Measurements from ENCODE around the gene IZUMO1R.
"Not testable (repeated sequence)": the region's sequence is repeated elsewhere in the genome, so short reads cannot be mapped to it uniquely, and the experiment has no call there.

Gene IZUMO1R

DNA sequence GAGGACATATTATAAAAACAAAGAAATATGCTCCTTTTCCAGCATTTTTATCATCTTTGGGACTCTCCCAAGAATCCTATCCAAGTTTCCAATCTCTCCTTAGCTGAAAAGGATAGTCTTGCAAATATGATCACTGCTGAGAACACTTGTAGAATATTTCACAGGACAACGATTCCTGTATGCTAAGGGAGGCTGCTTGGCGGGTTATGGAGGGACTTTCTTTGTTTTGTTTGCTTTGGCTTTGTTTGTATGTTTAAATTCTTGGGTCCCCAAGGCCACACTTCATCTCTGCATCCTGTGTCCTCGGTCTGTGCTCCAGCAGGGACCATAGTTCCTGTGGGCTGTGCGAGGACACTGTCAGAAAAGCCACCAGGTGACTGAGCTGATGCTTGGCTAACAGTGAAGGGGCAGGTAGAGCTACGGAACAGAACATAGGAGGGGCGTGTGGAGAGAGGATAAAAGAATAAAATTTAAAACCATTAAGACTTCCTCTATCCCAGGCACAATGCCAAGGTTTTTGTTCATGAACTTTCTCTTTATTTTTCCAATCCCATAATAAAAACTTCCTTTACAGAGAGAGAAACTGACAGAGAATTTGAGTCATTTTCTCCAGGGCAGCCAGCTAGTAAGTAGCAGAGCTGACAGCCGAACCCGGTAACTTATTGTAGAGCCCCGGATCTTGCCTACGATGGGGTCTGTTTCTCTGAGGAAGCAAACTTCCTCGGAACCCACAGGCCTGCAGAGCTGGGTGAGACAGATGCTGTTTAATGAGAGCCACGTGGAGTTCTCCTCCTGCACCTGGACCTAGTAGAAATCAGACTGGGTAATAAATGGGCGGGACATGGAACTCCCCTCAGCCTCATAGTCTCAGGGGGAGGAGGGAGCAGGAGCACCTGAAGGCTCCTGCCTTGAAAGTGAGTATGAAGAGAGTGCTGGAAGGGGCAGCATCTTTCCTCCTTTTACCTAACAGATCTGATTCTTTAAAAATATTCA lies at the start of gene IZUMO1R:
IZUMO1R (plus strand) TSS at position 615 of the 993 bp plus-strand sequence. CDS start 1,057 bp downstream, outside the sequence.
- no peak within 1 kb of the TSS for H3K4me3 ChIP-seq (ENCODE audit: low read depth, low read length)
- TF ChIP-seq, protein P1, sequence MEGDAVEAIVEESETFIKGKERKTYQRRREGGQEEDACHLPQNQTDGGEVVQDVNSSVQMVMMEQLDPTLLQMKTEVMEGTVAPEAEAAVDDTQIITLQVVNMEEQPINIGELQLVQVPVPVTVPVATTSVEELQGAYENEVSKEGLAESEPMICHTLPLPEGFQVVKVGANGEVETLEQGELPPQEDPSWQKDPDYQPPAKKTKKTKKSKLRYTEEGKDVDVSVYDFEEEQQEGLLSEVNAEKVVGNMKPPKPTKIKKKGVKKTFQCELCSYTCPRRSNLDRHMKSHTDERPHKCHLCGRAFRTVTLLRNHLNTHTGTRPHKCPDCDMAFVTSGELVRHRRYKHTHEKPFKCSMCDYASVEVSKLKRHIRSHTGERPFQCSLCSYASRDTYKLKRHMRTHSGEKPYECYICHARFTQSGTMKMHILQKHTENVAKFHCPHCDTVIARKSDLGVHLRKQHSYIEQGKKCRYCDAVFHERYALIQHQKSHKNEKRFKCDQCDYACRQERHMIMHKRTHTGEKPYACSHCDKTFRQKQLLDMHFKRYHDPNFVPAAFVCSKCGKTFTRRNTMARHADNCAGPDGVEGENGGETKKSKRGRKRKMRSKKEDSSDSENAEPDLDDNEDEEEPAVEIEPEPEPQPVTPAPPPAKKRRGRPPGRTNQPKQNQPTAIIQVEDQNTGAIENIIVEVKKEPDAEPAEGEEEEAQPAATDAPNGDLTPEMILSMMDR (IDR thresholded peaks at IDR 0.05; ENCODE audit: borderline replicate concordance, insufficient read depth, low read depth, low read length), result no peak

DNA sequence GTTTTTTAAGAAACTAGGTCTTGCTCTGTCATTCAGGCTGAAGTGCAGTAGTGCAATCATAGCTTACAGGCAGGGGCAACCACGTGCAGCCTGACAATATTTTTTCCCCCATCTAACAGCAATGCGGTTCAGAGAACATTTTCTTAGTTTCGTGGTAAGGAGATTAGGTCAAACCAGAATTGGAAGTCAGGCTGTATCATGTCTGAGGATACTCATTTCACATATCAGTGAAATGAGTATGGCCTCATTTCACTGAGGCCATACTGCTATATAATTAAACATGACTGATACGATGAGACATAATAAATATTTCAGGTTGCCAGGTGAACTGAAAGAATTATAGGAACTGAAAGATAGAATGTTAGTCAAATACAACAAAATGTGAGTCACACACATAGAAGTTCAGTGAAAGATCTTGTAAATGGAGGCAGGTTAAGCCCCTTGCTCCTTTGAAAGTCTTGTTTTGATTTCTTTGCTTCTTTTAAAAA lies 32.5 kb upstream of the IZUMO1R start:
- no peak overlapping the region for H3K4me3 ChIP-seq (ENCODE audit: low read depth, low read length)
- TF ChIP-seq, protein P1 (IDR thresholded peaks at IDR 0.05; ENCODE audit: borderline replicate concordance, insufficient read depth, low read depth, low read length), result no peak

DNA sequence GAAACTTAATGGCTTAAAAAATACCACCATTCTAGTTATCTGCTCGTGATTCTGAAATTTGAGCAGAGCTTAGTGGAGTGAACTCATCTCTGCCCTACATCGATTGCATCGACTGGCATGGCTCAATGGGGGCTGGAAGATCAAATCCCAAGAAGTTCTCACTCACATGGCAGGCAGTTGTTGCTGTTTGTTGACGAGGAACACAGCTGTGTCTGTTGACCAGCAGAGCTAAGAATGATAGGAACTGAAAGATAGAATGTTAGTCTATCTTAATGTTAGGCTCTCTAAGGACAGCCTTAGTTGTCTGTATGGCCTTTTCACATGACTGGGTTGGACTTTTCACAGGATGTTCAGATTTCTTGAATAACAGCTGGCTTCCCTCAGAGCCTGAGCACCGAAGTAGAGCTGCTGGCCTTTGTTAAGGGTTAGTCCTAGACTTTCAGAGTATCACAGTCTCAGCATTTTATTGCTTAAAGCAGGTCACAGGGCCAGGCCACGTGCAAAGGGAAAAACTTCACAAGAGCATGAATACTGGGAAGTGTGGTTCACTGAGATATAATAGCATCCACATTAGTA lies 31.6 kb upstream of the IZUMO1R start:
- TF ChIP-seq, protein P1 (IDR thresholded peaks at IDR 0.05; ENCODE audit: borderline replicate concordance, insufficient read depth, low read depth, low read length), result no peak

GRCh38 chr11:94275961-94276360 lies 28.4 kb upstream of the IZUMO1R start:
- TF ChIP-seq, protein P1 (IDR thresholded peaks at IDR 0.05; ENCODE audit: borderline replicate concordance, insufficient read depth, low read depth, low read length), result no peak
- no peak overlapping the region for H3K4me3 ChIP-seq (ENCODE audit: low read depth, low read length)

More for the DNA sequence above, 31.6 kb upstream of the IZUMO1R start:
- H3K4me3 ChIP-seq (ENCODE audit: low read depth, low read length), result no peak overlapping the region

DNA sequence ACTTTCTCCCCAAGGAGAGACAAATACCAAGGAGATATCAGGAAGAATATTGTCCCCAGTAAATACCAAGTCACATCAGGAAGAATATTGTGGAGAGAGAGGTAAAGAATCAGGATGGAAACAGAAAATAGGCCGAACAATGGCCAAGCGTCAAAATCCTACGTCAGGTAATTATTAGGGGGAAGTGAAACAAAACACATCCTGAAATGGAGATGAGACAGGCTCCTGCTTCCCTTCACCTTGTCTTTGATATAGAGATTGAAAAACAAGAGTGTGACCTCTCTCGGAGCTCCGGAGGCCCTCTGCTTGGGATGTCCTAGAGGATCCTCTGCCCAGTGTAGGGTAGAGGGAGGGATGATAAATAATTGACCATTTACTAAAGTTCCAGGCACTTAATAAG lies 27.4 kb upstream of the IZUMO1R start:
- no peak overlapping the region for H3K4me3 ChIP-seq (ENCODE audit: low read depth, low read length)
- TF ChIP-seq, protein P1 (IDR thresholded peaks at IDR 0.05; ENCODE audit: borderline replicate concordance, insufficient read depth, low read depth, low read length), result no peak

DNA sequence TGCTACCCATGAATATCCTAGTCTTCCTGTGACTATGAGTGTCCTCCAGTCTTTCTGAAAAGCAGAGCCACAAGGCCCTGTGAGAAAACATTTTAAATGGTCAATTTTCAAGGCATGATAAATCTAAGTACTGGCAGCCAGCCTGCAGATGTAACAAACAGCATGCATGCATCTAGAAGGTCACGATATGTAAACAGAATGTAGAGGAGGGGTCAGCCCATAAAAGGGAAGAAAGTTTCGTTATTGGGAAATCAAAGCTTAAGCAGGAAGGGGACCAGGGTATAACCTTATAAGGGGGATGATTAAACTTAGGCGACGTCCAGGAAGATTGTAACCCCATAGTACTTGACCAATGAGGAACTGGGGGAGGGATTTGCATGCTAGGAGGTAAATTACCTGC lies 26.2 kb upstream of the IZUMO1R start:
- H3K4me3 ChIP-seq (ENCODE audit: low read depth, low read length), result not testable (repeated sequence)

DNA sequence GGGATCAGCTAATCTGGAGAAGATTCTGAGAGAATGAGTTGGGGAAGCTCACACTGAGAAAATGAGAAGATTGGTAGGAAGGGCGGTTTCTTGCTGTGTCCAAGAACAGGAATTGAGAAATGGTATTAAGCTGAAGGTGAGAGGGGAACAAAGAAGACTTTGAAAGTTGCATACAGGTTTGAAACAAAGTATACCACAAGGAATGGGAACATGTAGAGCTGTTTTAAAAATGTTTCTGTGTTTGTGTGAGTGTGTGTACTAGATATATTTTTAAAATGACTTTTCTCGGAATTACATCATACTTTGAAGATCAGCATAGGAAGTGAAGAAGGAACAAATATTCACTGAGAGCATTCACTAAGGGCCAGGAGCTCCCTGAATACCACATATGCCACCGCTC lies 24.4 kb upstream of the IZUMO1R start:
- H3K4me3 ChIP-seq (ENCODE audit: low read depth, low read length), result no peak overlapping the region
- TF ChIP-seq, protein P1 (IDR thresholded peaks at IDR 0.05; ENCODE audit: borderline replicate concordance, insufficient read depth, low read depth, low read length), result no peak

All from GM12875 (cell line).